ENCODE data around the gene COX6A2.
A peak's percentile ranks its signal among the peaks of the same experiment; 100 is the strongest.

Gene COX6A2

GRCh38 chr16:31471875-31472708 lies 43.9 kb upstream of the COX6A2 start, which contains the start of gene TGFB1I1:
TSS of gene TGFB1I1 (plus strand) at chr16:31472152. CDS start at chr16:31472189, 37 bp downstream.
- no peaks in the 10 kb centered on the region for H3K9me3 ChIP-seq (ENCODE audit: control insufficient read depth, insufficient read depth, low read length)
- no CpG with 5 or more reads among the region's 63 CpGs for WGBS (ENCODE audit: insufficient coverage, insufficient read length)
- no peaks in the 10 kb centered on the region for H3K36me3 ChIP-seq (ENCODE audit: control insufficient read depth, insufficient read depth, low read length)
- no peak within 1 kb of the TSS for H3K27ac ChIP-seq (ENCODE audit: low read length)
- peaks cover 1% of the 10 kb centered on the region; the same call in 1 of the 2 replicates for H3K27me3 ChIP-seq (ENCODE audit: control insufficient read depth, insufficient read depth, low read length)
- no peak for DNase-seq (ENCODE audit: low read depth, low spot score)
- peak within 1 kb of the TSS; percentile 49; the same call in 1 of the 2 replicates for H3K4me3 ChIP-seq (ENCODE audit: low read length)
- no peaks in the 10 kb centered on the region for H3K4me1 ChIP-seq (ENCODE audit: control insufficient read depth, insufficient read depth, low read length)

- peaks cover 1% of the 10 kb centered on the region; the same call in 1 of the 2 replicates for H3K27me3 ChIP-seq (ENCODE audit: control insufficient read depth, insufficient read depth, low read length)
- H3K4me3 ChIP-seq (ENCODE audit: low read length), result peak overlapping the region; percentile 49; the same call in 1 of the 2 replicates
- no CpG with 5 or more reads among the region's 15 CpGs for WGBS (ENCODE audit: insufficient coverage, insufficient read length)
- H3K36me3 ChIP-seq (ENCODE audit: control insufficient read depth, insufficient read depth, low read length), result no peaks in the 10 kb centered on the region
- DNase-seq (ENCODE audit: low read depth, low spot score), result no peak
- no peaks in the 10 kb centered on the region for H3K4me1 ChIP-seq (ENCODE audit: control insufficient read depth, insufficient read depth, low read length)
- no peak overlapping the region for H3K27ac ChIP-seq (ENCODE audit: low read length)
- H3K9me3 ChIP-seq (ENCODE audit: control insufficient read depth, insufficient read depth, low read length), result no peaks in the 10 kb centered on the region
Measured at GRCh38 chr16:31471241-31471874, 43.2 kb upstream of the COX6A2 start.

- Histone ChIP-seq H3K4me3 (ENCODE audit: low read length) (no peak overlapping the region), H3K27ac (ENCODE audit: low read length) (no peak overlapping the region), H3K4me1 (ENCODE audit: control insufficient read depth, insufficient read depth, low read length) (no peaks in the 10 kb centered on the region), H3K9me3 (ENCODE audit: control insufficient read depth, insufficient read depth, low read length) (no peaks in the 10 kb centered on the region), H3K27me3 (ENCODE audit: control insufficient read depth, insufficient read depth, low read length) (peaks cover 1% of the 10 kb centered on the region; the same call in 1 of the 2 replicates), H3K36me3 (ENCODE audit: control insufficient read depth, insufficient read depth, low read length) (no peaks in the 10 kb centered on the region)
- DNase-seq (ENCODE audit: low read depth, low spot score), result no peak
- WGBS (ENCODE audit: insufficient coverage, insufficient read length), result no CpG with 5 or more reads among the region's 3 CpGs
Measured at GRCh38 chr16:31470615-31471014, 42.5 kb upstream of the COX6A2 start.

- Histone ChIP-seq H3K36me3 (ENCODE audit: control insufficient read depth, insufficient read depth, low read length) (no peaks in the 10 kb centered on the region), H3K27me3 (ENCODE audit: control insufficient read depth, insufficient read depth, low read length) (no peaks in the 10 kb centered on the region), H3K4me1 (ENCODE audit: control insufficient read depth, insufficient read depth, low read length) (no peaks in the 10 kb centered on the region; the same call in 1 of the 2 replicates), H3K27ac (ENCODE audit: low read length) (no peak overlapping the region), H3K4me3 (ENCODE audit: low read length) (no peak overlapping the region), H3K9me3 (ENCODE audit: control insufficient read depth, insufficient read depth, low read length) (no peaks in the 10 kb centered on the region)
- no peak for DNase-seq (ENCODE audit: low read depth, low spot score)
- WGBS (ENCODE audit: insufficient coverage, insufficient read length), result no CpG with 5 or more reads among the region's 5 CpGs
Measured at GRCh38 chr16:31467858-31468257, 39.7 kb upstream of the COX6A2 start.

GRCh38 chr16:31467151-31467773 lies 39.1 kb upstream of the COX6A2 start:
- no peaks in the 10 kb centered on the region; the same call in 1 of the 2 replicates for H3K4me1 ChIP-seq (ENCODE audit: control insufficient read depth, insufficient read depth, low read length)
- H3K36me3 ChIP-seq (ENCODE audit: control insufficient read depth, insufficient read depth, low read length), result no peaks in the 10 kb centered on the region
- no peak overlapping the region for H3K27ac ChIP-seq (ENCODE audit: low read length)
- H3K27me3 ChIP-seq (ENCODE audit: control insufficient read depth, insufficient read depth, low read length), result no peaks in the 10 kb centered on the region
- WGBS (ENCODE audit: insufficient coverage, insufficient read length), result no CpG with 5 or more reads among the region's 5 CpGs
- H3K9me3 ChIP-seq (ENCODE audit: control insufficient read depth, insufficient read depth, low read length), result no peaks in the 10 kb centered on the region
- DNase-seq (ENCODE audit: low read depth, low spot score), result no peak
- H3K4me3 ChIP-seq (ENCODE audit: low read length), result no peak overlapping the region

GRCh38 chr16:31466381-31466841 lies 38.3 kb upstream of the COX6A2 start:
- H3K36me3 ChIP-seq (ENCODE audit: control insufficient read depth, insufficient read depth, low read length), result no peaks in the 10 kb centered on the region
- WGBS (ENCODE audit: insufficient coverage, insufficient read length), result no CpG with 5 or more reads among the region's 18 CpGs
- no peaks in the 10 kb centered on the region for H3K27me3 ChIP-seq (ENCODE audit: control insufficient read depth, insufficient read depth, low read length)
- H3K4me3 ChIP-seq (ENCODE audit: low read length), result no peak overlapping the region
- H3K27ac ChIP-seq (ENCODE audit: low read length), result no peak overlapping the region
- H3K9me3 ChIP-seq (ENCODE audit: control insufficient read depth, insufficient read depth, low read length), result no peaks in the 10 kb centered on the region
- no peaks in the 10 kb centered on the region; the same call in 1 of the 2 replicates for H3K4me1 ChIP-seq (ENCODE audit: control insufficient read depth, insufficient read depth, low read length)
- no peak for DNase-seq (ENCODE audit: low read depth, low spot score)

- no peak for DNase-seq (ENCODE audit: low read depth, low spot score)
- Histone ChIP-seq H3K9me3 (ENCODE audit: control insufficient read depth, insufficient read depth, low read length) (no peaks in the 10 kb centered on the region), H3K36me3 (ENCODE audit: control insufficient read depth, insufficient read depth, low read length) (no peaks in the 10 kb centered on the region), H3K4me3 (ENCODE audit: low read length) (no peak overlapping the region), H3K27ac (ENCODE audit: low read length) (no peak overlapping the region), H3K27me3 (ENCODE audit: control insufficient read depth, insufficient read depth, low read length) (no peaks in the 10 kb centered on the region), H3K4me1 (ENCODE audit: control insufficient read depth, insufficient read depth, low read length) (no peaks in the 10 kb centered on the region; the same call in 1 of the 2 replicates)
- WGBS (ENCODE audit: insufficient coverage, insufficient read length), result no CpG with 5 or more reads among the region's 20 CpGs
Measured at GRCh38 chr16:31465788-31466370, 37.7 kb upstream of the COX6A2 start.

GRCh38 chr16:31464781-31465260 lies 36.7 kb upstream of the COX6A2 start:
- no peak overlapping the region for H3K4me3 ChIP-seq (ENCODE audit: low read length)
- no peaks in the 10 kb centered on the region for H3K27me3 ChIP-seq (ENCODE audit: control insufficient read depth, insufficient read depth, low read length)
- no peak overlapping the region for H3K27ac ChIP-seq (ENCODE audit: low read length)
- H3K4me1 ChIP-seq (ENCODE audit: control insufficient read depth, insufficient read depth, low read length), result no peaks in the 10 kb centered on the region; the same call in 1 of the 2 replicates
- H3K36me3 ChIP-seq (ENCODE audit: control insufficient read depth, insufficient read depth, low read length), result no peaks in the 10 kb centered on the region
- H3K9me3 ChIP-seq (ENCODE audit: control insufficient read depth, insufficient read depth, low read length), result no peaks in the 10 kb centered on the region
- WGBS (ENCODE audit: insufficient coverage, insufficient read length), result no CpG with 5 or more reads among the region's 17 CpGs
- DNase-seq (ENCODE audit: low read depth, low spot score), result no peak

- no peaks in the 10 kb centered on the region for H3K27me3 ChIP-seq (ENCODE audit: control insufficient read depth, insufficient read depth, low read length)
- no peak overlapping the region for H3K27ac ChIP-seq (ENCODE audit: low read length)
- no peaks in the 10 kb centered on the region; the same call in 1 of the 2 replicates for H3K4me1 ChIP-seq (ENCODE audit: control insufficient read depth, insufficient read depth, low read length)
- WGBS (ENCODE audit: insufficient coverage, insufficient read length), result no CpG with 5 or more reads among the region's 36 CpGs
- DNase-seq (ENCODE audit: low read depth, low spot score), result no peak
- H3K4me3 ChIP-seq (ENCODE audit: low read length), result no peak overlapping the region
- H3K36me3 ChIP-seq (ENCODE audit: control insufficient read depth, insufficient read depth, low read length), result no peaks in the 10 kb centered on the region
- no peaks in the 10 kb centered on the region for H3K9me3 ChIP-seq (ENCODE audit: control insufficient read depth, insufficient read depth, low read length)
Measured at GRCh38 chr16:31464348-31464769, 36.2 kb upstream of the COX6A2 start.

Measured in iPS DF 6.9 (cell line).